ENCODE data around the gene HCN1.

DNA sequence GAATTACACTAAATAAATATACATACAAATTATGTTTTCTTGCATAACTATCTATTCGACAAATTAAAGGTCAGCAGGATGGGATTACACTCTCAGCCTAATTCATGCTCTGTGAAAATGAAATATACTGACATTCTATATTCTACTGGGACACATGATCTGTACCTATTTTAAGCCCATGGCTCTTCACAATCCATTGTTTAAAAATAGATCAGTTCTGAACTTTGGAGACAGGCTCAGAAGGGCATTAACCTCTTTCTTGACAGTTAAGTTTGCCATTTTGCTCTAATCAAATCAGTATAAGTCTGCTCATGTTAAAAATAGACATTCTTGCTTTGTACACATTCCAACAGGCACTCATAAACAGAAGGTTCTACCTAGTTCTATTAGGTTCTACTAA, 361.2 kb downstream of the HCN1 start:
- no peak for TF ChIP-seq POLR2A (IDR thresholded peaks at IDR 0.05)
- TF ChIP-seq CTCF (IDR thresholded peaks at IDR 0.05): no peak
